HEK293 (cell line): ENCODE data around the gene AKT3.

Source experiments
- CTCF ChIA-PET: fragments of 350-600 bp; formaldehyde crosslinking; extraction: SDS; loops from one replicate; lab custom pipeline; 2021; ENCODE audit warnings: antibody characterized with exemption; lab: Yijun Ruan, JAX
- POLR2A ChIA-PET: fragments of 300-600 bp; formaldehyde crosslinking; extraction: SDS; loops from one replicate; lab custom pipeline; 2020; ENCODE audit warnings: antibody characterized with exemption, inconsistent platforms; lab: Yijun Ruan, JAX
- H3K27ac ChIP-seq: fragments of 200-500 bp; sonication (Bioruptor generic); 2 replicates; pipeline ENCODE4 v1.5.1; 2014; ENCODE audit warnings: low read depth, low read length, control low read depth, inconsistent platforms; ENCODE audit errors: extremely low read depth
- H3K36me3 ChIP-seq, 2 experiments: fragments of 200-500 bp in 1 of 2; sonication (Bioruptor generic) in 1 of 2; 1 replicate in 1 of 2; 2 replicates in 1 of 2; pipeline ENCODE4 v1.5.1; 2014 to 2017; ENCODE audit warnings: inconsistent platforms in 2 of 2, low read length in 2 of 2; ENCODE audit not compliant: control insufficient read depth in 2 of 2, insufficient read depth in 1 of 2
- H3K4me1 ChIP-seq: fragments of 200-500 bp; sonication (Bioruptor generic); 2 replicates; pipeline ENCODE4 v1.5.1; 2014; ENCODE audit warnings: mild to moderate bottlenecking, low read length, inconsistent platforms; ENCODE audit not compliant: control insufficient read depth, insufficient read depth
- H3K4me3 ChIP-seq: 2 replicates; pipeline ENCODE4 v1.5.1; 2011; ENCODE audit warnings: low read depth, mild to moderate bottlenecking, control low read depth, low read length, moderate library complexity
- H3K9me3 ChIP-seq: fragments of 200-500 bp; sonication (Bioruptor generic); 2 replicates; pipeline ENCODE4 v1.5.1; 2014; ENCODE audit warnings: low read depth, low read length, inconsistent platforms; ENCODE audit not compliant: control insufficient read depth, insufficient read depth
- GLI2 ChIP-seq: fragments of 450-650 bp; formaldehyde crosslinking; IDR thresholded peaks from 2 replicates; pipeline ENCODE4; 2017; ENCODE audit warnings: missing biosample characterization, missing genetic modification characterization, low read depth, borderline replicate concordance
- IKZF3 ChIP-seq: fragments of 450-650 bp; IDR thresholded peaks from 2 replicates; pipeline ENCODE4 v1.5.0; 2018; ENCODE audit warnings: missing biosample characterization, mild to moderate bottlenecking, missing genetic modification characterization, moderate library complexity
- KLF16 ChIP-seq: fragments of 450-650 bp; formaldehyde crosslinking; IDR thresholded peaks from 2 replicates; pipeline ENCODE4 v1.5.1; 2017; ENCODE audit warnings: missing biosample characterization, missing genetic modification characterization
- PRDM1 ChIP-seq: fragments of 450-650 bp; formaldehyde crosslinking; IDR thresholded peaks from 2 replicates; pipeline ENCODE4; 2016; ENCODE audit warnings: missing biosample characterization, missing genetic modification characterization
- ZBTB21 ChIP-seq: fragments of 450-650 bp; formaldehyde crosslinking; IDR thresholded peaks from 2 replicates; pipeline ENCODE4 v1.5.1; 2017; ENCODE audit warnings: missing biosample characterization, missing genetic modification characterization
- ZBTB7A ChIP-seq: fragments of 450-650 bp; formaldehyde crosslinking; IDR thresholded peaks from 2 replicates; pipeline ENCODE4 v1.5.1; 2016; ENCODE audit warnings: low read depth, missing biosample characterization, missing genetic modification characterization
- ZFP69B ChIP-seq: fragments of 450-650 bp; formaldehyde crosslinking; IDR thresholded peaks from 2 replicates; pipeline ENCODE4 v1.5.1; 2016; ENCODE audit warnings: missing biosample characterization, missing genetic modification characterization
- ZNF184 ChIP-seq: fragments of 450-650 bp; IDR thresholded peaks from 2 replicates; pipeline ENCODE4 v1.5.1; 2018; ENCODE audit warnings: missing biosample characterization, mild to moderate bottlenecking, missing genetic modification characterization
- ZNF24 ChIP-seq: fragments of 450-650 bp; formaldehyde crosslinking; IDR thresholded peaks from 2 replicates; pipeline ENCODE4 v1.5.1; 2016; ENCODE audit warnings: missing biosample characterization, missing genetic modification characterization
- ZNF473 ChIP-seq: fragments of 450-650 bp; formaldehyde crosslinking; IDR thresholded peaks from 2 replicates; pipeline ENCODE4 v1.5.1; 2017; ENCODE audit warnings: missing biosample characterization, missing genetic modification characterization
- ZNF510 ChIP-seq: fragments of 450-650 bp; formaldehyde crosslinking; IDR thresholded peaks from 2 replicates; pipeline ENCODE4 v1.5.1; 2018; ENCODE audit warnings: mild to moderate bottlenecking, missing genetic modification characterization, missing biosample characterization; ENCODE audit not compliant: insufficient replicate concordance
- ZNF555 ChIP-seq: fragments of 450-650 bp; formaldehyde crosslinking; conservative IDR thresholded peaks from 2 replicates; pipeline ENCODE4 v1.5.1; 2017; ENCODE audit warnings: missing biosample characterization, mild to moderate bottlenecking, missing genetic modification characterization, inconsistent platforms
- ZNF623 ChIP-seq: fragments of 450-650 bp; formaldehyde crosslinking; IDR thresholded peaks from 2 replicates; pipeline ENCODE4 v1.5.1; 2016; ENCODE audit warnings: missing biosample characterization, missing genetic modification characterization
- ZNF768 ChIP-seq: fragments of 450-650 bp; formaldehyde crosslinking; IDR thresholded peaks from 2 replicates; pipeline ENCODE4 v1.5.1; 2018; ENCODE audit warnings: missing biosample characterization, mild to moderate bottlenecking, missing genetic modification characterization
- ZNF785 ChIP-seq: fragments of 450-650 bp; formaldehyde crosslinking; IDR thresholded peaks from 2 replicates; pipeline ENCODE4 v1.5.1; 2016; ENCODE audit warnings: missing biosample characterization, missing genetic modification characterization
- ZNF843 ChIP-seq: fragments of 450-650 bp; formaldehyde crosslinking; IDR thresholded peaks from 2 replicates; pipeline ENCODE4 v1.5.1; 2016; ENCODE audit warnings: missing biosample characterization, missing genetic modification characterization
- TF ChIP-seq, protein P1 (sequence below): fragments of 450-650 bp; formaldehyde crosslinking; IDR thresholded peaks from 2 replicates; pipeline ENCODE4 v1.5.1; 2016; ENCODE audit warnings: missing biosample characterization, missing genetic modification characterization
- TF ChIP-seq, protein P2 (sequence below): fragments of 450-650 bp; formaldehyde crosslinking; IDR thresholded peaks from 2 replicates; pipeline ENCODE4 v1.5.1; 2016; ENCODE audit warnings: missing biosample characterization, missing genetic modification characterization, borderline replicate concordance
- TF ChIP-seq, protein P3 (sequence below): fragments of 450-650 bp; formaldehyde crosslinking; IDR thresholded peaks from 2 replicates; pipeline ENCODE4 v1.5.1; 2016; ENCODE audit warnings: missing biosample characterization, missing genetic modification characterization
- TF ChIP-seq, protein P4 (sequence below): fragments of 450-650 bp; formaldehyde crosslinking; IDR thresholded peaks from 2 replicates; pipeline ENCODE4 v1.5.1; 2017; ENCODE audit warnings: missing biosample characterization, mild to moderate bottlenecking, missing genetic modification characterization, moderate library complexity

Gene AKT3

DNA sequence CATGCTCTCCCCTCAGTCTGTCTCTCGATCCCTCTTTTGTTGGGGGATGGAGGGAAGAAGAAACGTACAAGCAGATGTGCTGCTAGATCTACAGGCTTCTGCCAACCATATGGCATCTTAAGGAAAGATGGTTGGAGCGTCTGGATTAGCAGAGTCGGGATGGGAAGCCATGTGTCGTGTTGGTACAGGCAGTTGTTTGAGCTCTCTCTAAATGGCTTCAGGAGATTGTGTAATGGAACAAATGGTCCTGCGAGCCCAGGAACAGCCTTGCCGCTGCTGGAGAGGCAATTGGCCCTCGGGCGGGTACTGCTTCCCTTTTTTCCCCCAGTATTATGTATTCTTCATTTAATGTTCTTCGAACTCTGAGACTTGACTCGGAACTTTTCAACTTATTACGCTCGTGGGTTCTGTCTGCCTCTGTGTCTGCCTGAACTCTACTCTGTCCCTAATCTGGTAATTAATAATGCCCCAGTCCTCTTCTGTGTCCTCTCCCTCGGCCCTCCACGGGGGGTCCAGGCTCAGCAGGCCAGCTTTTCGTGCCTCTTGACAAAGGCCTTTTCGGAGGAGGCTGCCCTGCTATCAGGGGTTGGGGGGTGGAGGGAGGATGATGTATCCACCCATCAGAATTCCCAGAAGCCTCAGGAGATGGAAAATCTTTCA, 378.9 kb downstream of the AKT3 start:
- CTCF ChIA-PET, result no interaction called here
- H3K9me3 ChIP-seq, result no peaks in the 10 kb centered on the region
- H3K27ac ChIP-seq, result no peak overlapping the region
- POLR2A ChIA-PET, result no interaction called here
- H3K4me3 ChIP-seq, result no peak overlapping the region
- no peaks in the 10 kb centered on the region for H3K36me3 ChIP-seq
- no peaks in the 10 kb centered on the region for H3K4me1 ChIP-seq
- TF ChIP-seq ZNF473 (tag by site-specific recombination) (no peak), ZNF555 (tag by site-specific recombination) (no peak), ZBTB7A (tag by site-specific recombination) (no peak), ZNF768 (tag by site-specific recombination) (no peak), ZBTB21 (tag by site-specific recombination) (no peak), KLF16 (tag by site-specific recombination) (no peak), ZNF510 (tag by site-specific recombination) (no peak), ZNF785 (no peak), ZNF184 (tag by site-specific recombination) (no peak), PRDM1 (tag by site-specific recombination) (no peak), ZFP69B (no peak), ZNF843 (tag by site-specific recombination) (no peak), GLI2 (tag by site-specific recombination) (no peak), ZNF24 (tag by site-specific recombination) (no peak)
- TF ChIP-seq, protein P1, sequence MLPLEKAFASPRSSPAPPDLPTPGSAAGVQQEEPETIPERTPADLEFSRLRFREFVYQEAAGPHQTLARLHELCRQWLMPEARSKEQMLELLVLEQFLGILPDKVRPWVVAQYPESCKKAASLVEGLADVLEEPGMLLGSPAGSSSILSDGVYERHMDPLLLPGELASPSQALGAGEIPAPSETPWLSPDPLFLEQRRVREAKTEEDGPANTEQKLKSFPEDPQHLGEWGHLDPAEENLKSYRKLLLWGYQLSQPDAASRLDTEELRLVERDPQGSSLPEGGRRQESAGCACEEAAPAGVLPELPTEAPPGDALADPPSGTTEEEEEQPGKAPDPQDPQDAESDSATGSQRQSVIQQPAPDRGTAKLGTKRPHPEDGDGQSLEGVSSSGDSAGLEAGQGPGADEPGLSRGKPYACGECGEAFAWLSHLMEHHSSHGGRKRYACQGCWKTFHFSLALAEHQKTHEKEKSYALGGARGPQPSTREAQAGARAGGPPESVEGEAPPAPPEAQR (tag by site-specific recombination), result no peak
- TF ChIP-seq, protein P2, sequence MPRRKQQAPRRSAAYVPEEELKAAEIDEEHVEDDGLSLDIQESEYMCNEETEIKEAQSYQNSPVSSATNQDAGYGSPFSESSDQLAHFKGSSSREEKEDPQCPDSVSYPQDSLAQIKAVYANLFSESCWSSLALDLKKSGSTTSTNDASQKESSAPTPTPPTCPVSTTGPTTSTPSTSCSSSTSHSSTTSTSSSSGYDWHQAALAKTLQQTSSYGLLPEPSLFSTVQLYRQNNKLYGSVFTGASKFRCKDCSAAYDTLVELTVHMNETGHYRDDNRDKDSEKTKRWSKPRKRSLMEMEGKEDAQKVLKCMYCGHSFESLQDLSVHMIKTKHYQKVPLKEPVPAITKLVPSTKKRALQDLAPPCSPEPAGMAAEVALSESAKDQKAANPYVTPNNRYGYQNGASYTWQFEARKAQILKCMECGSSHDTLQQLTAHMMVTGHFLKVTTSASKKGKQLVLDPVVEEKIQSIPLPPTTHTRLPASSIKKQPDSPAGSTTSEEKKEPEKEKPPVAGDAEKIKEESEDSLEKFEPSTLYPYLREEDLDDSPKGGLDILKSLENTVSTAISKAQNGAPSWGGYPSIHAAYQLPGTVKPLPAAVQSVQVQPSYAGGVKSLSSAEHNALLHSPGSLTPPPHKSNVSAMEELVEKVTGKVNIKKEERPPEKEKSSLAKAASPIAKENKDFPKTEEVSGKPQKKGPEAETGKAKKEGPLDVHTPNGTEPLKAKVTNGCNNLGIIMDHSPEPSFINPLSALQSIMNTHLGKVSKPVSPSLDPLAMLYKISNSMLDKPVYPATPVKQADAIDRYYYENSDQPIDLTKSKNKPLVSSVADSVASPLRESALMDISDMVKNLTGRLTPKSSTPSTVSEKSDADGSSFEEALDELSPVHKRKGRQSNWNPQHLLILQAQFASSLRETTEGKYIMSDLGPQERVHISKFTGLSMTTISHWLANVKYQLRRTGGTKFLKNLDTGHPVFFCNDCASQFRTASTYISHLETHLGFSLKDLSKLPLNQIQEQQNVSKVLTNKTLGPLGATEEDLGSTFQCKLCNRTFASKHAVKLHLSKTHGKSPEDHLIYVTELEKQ, result no peak
- TF ChIP-seq, protein P3, sequence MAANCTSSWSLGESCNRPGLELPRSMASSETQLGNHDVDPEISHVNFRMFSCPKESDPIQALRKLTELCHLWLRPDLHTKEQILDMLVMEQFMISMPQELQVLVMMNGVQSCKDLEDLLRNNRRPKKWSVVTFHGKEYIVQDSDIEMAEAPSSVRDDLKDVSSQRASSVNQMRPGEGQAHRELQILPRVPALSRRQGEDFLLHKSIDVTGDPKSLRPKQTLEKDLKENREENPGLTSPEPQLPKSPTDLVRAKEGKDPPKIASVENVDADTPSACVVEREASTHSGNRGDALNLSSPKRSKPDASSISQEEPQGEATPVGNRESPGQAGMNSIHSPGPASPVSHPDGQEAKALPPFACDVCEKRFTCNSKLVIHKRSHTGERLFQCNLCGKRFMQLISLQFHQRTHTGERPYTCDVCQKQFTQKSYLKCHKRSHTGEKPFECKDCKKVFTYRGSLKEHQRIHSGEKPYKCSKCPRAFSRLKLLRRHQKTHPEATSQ (tag by site-specific recombination), result no peak
- TF ChIP-seq, protein P4, sequence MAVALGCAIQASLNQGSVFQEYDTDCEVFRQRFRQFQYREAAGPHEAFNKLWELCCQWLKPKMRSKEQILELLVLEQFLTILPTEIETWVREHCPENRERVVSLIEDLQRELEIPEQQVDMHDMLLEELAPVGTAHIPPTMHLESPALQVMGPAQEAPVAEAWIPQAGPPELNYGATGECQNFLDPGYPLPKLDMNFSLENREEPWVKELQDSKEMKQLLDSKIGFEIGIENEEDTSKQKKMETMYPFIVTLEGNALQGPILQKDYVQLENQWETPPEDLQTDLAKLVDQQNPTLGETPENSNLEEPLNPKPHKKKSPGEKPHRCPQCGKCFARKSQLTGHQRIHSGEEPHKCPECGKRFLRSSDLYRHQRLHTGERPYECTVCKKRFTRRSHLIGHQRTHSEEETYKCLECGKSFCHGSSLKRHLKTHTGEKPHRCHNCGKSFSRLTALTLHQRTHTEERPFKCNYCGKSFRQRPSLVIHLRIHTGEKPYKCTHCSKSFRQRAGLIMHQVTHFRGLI (tag by site-specific recombination), result no peak

DNA sequence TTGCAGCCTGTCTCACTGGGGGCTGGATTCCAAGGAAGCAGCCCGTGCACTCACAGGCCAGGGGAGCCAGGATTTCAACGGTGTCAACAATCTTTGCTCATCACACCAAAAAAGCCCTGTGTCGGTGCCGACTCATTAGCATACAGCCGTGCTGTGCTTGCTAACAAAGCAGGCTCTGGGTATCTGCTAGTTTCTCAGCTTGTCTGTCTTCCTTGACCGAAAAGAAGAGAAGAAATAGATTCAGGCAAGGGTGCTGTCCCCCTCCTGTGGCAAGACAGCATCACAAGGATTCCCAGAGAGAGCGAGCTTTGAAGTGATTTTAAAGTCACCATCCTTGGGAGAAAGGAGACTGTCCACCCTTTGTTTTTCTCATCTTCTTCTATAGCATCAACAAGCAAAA, 379.5 kb downstream of the AKT3 start:
- CTCF ChIA-PET, result interaction anchor here (0.6 kb wide), 1 partner anchor 469 kb away, joined by 3 read pairs; no protein-coding TSS in a partner anchor
- no peak overlapping the region for H3K4me3 ChIP-seq
- no peaks in the 10 kb centered on the region for H3K4me1 ChIP-seq

More for the DNA sequence above, 379.5 kb downstream of the AKT3 start:
- no peak for TF ChIP-seq ZNF623 (tag by site-specific recombination)
- TF ChIP-seq IKZF3, result no peak
- H3K27ac ChIP-seq, result no peak overlapping the region
- POLR2A ChIA-PET, result no interaction called here
- no peaks in the 10 kb centered on the region for H3K9me3 ChIP-seq
- no peaks in the 10 kb centered on the region for H3K36me3 ChIP-seq
